HG03196 (cell line): ENCODE results near the gene GREM1.

ENCODE experiments used
- ATAC-seq: cut with Tn5 transposase; IDR thresholded peaks from one replicate; pipeline ENCODE4 v1.9.1; 2021; ENCODE audit not compliant: unreplicated experiment

The GREM1 gene

DNA sequence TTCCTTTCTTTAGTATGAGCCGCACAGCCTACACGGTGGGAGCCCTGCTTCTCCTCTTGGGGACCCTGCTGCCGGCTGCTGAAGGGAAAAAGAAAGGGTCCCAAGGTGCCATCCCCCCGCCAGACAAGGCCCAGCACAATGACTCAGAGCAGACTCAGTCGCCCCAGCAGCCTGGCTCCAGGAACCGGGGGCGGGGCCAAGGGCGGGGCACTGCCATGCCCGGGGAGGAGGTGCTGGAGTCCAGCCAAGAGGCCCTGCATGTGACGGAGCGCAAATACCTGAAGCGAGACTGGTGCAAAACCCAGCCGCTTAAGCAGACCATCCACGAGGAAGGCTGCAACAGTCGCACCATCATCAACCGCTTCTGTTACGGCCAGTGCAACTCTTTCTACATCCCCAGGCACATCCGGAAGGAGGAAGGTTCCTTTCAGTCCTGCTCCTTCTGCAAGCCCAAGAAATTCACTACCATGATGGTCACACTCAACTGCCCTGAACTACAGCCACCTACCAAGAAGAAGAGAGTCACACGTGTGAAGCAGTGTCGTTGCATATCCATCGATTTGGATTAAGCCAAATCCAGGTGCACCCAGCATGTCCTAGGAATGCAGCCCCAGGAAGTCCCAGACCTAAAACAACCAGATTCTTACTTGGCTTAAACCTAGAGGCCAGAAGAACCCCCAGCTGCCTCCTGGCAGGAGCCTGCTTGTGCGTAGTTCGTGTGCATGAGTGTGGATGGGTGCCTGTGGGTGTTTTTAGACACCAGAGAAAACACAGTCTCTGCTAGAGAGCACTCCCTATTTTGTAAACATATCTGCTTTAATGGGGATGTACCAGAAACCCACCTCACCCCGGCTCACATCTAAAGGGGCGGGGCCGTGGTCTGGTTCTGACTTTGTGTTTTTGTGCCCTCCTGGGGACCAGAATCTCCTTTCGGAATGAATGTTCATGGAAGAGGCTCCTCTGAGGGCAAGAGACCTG, 13.2 kb downstream of the GREM1 start:
- no peak for ATAC-seq

DNA sequence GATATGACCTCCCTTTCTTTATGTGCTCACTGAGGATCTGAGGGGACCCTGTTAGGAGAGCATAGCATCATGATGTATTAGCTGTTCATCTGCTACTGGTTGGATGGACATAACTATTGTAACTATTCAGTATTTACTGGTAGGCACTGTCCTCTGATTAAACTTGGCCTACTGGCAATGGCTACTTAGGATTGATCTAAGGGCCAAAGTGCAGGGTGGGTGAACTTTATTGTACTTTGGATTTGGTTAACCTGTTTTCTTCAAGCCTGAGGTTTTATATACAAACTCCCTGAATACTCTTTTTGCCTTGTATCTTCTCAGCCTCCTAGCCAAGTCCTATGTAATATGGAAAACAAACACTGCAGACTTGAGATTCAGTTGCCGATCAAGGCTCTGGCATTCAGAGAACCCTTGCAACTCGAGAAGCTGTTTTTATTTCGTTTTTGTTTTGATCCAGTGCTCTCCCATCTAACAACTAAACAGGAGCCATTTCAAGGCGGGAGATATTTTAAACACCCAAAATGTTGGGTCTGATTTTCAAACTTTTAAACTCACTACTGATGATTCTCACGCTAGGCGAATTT, 14.9 kb downstream of the GREM1 start:
- no peak for ATAC-seq

- ATAC-seq = no peak
These were observed 15.5 kb downstream of the GREM1 start for GRCh38 chr15:32733281-32733680.

DNA sequence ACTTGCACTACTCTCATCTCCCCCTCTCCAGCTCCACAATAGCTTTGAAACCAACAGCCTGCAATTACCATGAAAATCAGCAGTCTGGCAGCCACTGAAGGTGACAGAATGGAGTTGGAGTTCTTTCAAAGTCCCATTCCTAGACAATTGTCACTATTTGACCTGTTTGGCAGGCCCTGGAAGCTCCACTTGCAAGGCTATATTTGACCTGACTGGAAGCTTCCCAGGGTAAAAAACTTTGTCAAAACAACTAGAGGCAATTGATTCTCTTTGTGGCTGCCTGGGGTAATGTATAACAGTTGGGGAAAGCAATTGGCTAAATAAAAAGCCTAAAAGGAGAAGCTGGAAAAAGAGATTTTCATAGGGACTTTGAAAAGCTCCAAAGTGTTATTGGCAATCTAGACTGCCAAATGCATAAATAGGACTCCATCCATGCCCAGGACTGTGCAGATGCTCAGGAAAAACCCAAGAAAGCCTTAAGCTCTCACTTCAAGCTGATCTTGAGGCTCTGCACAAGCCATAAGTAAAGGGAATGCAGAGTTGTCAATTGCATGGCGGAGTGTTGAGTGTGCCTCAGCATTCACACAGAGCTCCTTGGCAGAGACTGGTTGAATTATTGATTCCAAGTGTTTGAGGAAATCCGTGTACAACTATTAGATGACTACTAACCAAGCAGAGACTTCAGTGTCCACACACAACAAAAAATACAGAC, 18.3 kb downstream of the GREM1 start:
- no peak for ATAC-seq

GRCh38 chr15:32736701-32737061, 18.9 kb downstream of the GREM1 start:
- no peak for ATAC-seq

- ATAC-seq = no peak
These were observed 19.5 kb downstream of the GREM1 start for GRCh38 chr15:32737304-32737703.

DNA sequence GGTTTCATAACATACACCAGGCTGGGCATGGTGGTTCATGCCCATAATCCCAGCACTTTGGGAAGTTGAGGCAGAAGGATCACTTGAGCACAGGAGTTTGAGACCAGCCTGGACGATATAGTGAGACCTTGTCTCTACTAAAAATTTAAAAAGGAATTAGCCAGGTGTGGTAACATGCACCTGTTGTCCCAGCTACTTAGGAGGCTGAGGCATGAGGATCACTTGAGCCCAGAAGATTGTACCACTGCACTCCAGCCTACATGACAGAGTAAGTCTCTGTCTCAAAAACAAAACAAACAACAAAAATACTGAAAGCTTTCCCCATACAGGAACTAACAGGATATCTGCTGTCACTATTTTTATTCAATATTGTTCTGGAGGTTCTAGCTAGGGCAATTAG, 20.9 kb downstream of the GREM1 start:
- ATAC-seq = no peak

- no peak for ATAC-seq
These were observed 21.8 kb downstream of the GREM1 start for GRCh38 chr15:32739522-32740063.

DNA sequence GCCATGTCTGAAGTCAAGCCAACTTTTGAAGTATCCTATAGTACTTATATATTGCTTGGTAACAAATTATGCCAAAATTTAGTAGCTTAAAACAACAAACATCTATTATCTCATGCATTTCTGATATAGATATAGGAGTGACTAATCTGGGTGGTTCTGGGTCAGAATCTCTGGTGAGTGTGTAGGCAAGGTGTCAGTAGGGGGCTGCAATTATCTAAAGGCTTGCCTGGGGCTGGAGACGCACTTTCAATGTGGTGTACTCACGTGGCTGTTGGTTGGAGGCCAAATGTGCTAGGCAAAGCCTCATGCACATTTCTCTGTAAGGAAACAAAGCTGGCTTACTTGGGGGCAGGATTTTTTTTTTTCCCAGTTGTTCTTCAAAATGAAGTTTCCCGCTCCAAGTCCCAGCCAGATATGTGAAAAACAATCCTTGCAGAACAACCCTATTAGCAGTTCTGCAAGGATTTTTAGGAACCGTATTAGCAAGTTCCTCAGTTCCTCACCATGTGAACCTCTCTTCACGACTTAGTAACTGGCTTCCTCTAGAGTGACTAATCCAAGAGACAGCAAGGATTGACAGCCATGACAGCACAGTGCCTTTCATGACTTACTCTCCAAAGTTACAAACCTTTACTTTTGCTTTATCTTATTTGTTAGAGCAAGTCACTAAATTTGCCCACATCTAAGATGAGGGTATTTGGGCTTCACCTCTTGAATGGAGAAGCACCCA, 25.8 kb downstream of the GREM1 start:
- no peak for ATAC-seq

GRCh38 chr15:32746116-32746857, 28.5 kb downstream of the GREM1 start:
- no peak for ATAC-seq

GRCh38 chr15:32747921-32748342, 30.1 kb downstream of the GREM1 start:
- ATAC-seq = no peak

GRCh38 chr15:32750979-32751378, 33.2 kb downstream of the GREM1 start:
- no peak for ATAC-seq

DNA sequence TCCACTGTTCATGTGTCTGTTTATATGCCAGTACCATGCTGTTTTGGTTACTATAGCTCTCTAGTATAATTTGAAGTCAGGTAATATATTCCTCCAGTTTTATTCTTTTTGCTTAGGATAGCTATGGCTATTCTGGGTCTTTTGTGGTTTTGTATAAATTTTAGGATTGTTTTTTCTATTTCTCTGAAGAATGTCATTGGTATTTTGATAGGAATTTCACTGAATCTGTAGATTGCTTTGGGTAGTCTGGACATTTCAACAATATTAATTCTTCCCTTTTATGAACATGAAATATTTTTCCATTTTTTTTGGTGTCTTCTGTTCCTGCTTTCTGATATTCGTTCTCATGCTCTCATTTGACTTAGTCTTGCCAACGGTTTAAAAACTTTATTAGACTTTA, 39.6 kb downstream of the GREM1 start:
- ATAC-seq = no peak

DNA sequence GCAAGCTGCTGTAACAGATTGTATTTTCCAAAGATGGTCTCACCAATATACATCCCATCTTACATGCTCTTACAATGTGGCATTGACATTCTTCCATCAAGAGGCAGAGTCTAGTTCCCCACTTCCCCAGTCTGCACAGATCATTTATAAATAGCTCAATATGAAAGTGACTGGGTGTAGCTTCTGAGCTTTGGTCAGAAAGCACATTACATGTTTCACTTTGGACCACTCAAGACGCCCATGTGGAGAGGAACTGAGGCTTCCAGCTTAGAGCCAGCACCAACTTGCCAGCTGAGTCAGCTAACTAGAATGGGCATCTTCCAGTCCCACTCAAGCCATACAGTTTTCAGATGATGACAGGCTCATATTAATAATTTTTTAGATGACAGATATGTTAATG, 45.5 kb downstream of the GREM1 start:
- ATAC-seq = no peak

DNA sequence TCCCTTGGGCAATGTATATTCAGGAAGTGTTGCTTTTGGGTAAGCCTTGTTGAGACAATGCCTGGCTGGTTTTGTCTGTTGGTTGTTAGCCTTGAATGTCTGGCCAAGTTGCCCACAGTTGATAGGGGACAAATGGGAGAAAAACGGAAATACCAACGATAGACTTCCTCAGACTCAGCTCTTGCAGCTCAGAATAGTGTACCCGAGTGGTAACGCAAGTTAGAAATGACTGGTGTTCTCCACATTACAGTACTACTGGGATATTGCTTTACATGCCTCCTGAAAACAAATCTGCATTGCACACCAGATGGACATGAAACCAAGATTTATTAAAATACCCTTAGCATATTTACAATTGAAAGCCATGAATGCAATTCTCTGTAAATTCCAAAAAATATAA, 47.4 kb downstream of the GREM1 start:
- ATAC-seq = no peak

GRCh38 chr15:32766101-32766500, 48.3 kb downstream of the GREM1 start:
- ATAC-seq = no peak

- no peak for ATAC-seq
These were observed 49.4 kb downstream of the GREM1 start for GRCh38 chr15:32767236-32767635.

- ATAC-seq = no peak
These were observed 56.2 kb downstream of the GREM1 start for GRCh38 chr15:32774022-32774421.

DNA sequence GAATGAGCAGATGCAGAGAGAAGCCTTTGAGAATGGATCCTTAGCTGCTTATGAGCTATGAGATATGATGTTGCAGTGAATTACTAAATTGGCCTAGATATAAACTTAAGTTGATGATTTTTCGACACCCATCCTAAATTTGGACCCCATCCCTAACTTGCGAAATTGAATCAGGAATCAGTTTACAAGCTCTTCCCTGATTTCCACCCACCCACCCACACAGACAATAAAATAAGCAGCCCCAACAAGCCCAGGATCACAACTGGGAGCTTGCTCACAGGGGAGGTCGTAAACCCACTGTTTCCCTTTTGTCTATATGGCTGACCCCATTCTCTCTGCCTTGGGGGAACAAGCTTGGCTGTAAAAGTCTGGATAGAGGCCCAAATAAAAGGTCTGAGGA, 57.3 kb downstream of the GREM1 start:
- ATAC-seq = no peak
